K562 (cell line): ENCODE data around the gene FBXW8. TPM values are rescaled to one million over a fixed set of nuclear protein-coding genes. Genes with fewer than 3 reads are reported as not detected.

Experiments used
- ATAC-seq: fragments of 200-7000 bp; cut with Tn5 transposase; 3 replicates; pipeline ENCODE4 v1.9.1; 2020; ENCODE audit warnings: moderate library complexity
- BruUV-seq: library from RNA; stranded (reverse); fragments of 400-500 nt; replicated peaks from 2 replicates; lab custom pipeline; 2021; lab: Mats Ljungman, UMichigan
- CTCF ChIA-PET: fragments of 300-600 bp; formaldehyde crosslinking; extraction: SDS; loops from one replicate; lab custom pipeline; 2021; ENCODE audit warnings: low intra/inter-chr PET ratio; lab: Yijun Ruan, JAX
- POLR2A ChIA-PET: fragments of 300-600, 350-650 bp; sonication (Branson Sonifier 250); formaldehyde crosslinking; extraction: SDS; loops from one replicate; lab custom pipeline; 2021; ENCODE audit warnings: antibody characterized with exemption, inconsistent platforms; lab: Yijun Ruan, JAX
- DNase-seq, 4 experiments: peaks; one replicate each; pipeline versions ENCODE4 v3.0.0 to v3.0.0-alpha.2; 2011 to 2018; ENCODE audit warnings: low spot score in 3 of 4, mixed read lengths in 3 of 4; ENCODE audit errors: extremely low read depth in 1 of 4
- FAIRE-seq: peaks from 2 replicates; lab custom pipeline; 2011; peaks lifted over from hg19 to GRCh38; lab: Jason Lieb, UNC
- H2AFZ ChIP-seq: 2 replicates; pipeline ENCODE4 v1.6.0; 2011; ENCODE audit warnings: low read depth, low read length, control low read depth, inconsistent platforms
- H3K27ac ChIP-seq: fragments of 200-600 bp; 3 replicates; pipeline ENCODE4 v1.8.0; 2011; ENCODE audit warnings: low read depth, mild to moderate bottlenecking, control low read depth, inconsistent platforms, low read length, moderate library complexity, mixed read lengths; ENCODE audit errors: extremely low read depth
- H3K27me3 ChIP-seq, 2 experiments: fragments of 300-600 bp in 1 of 2; 2 replicates in 1 of 2; 3 replicates in 1 of 2; pipeline versions ENCODE4 v1.6.0 to v1.8.0; 2011; ENCODE audit warnings: inconsistent platforms in 2 of 2, low read length in 2 of 2, mild to moderate bottlenecking in 1 of 2, mixed read lengths in 1 of 2, moderate library complexity in 1 of 2; ENCODE audit not compliant: control insufficient read depth in 2 of 2, insufficient read depth in 2 of 2
- H3K36me3 ChIP-seq: fragments of 300-600 bp; 3 replicates; pipeline ENCODE4 v1.8.0; 2011; ENCODE audit warnings: mild to moderate bottlenecking, low read length, inconsistent platforms; ENCODE audit not compliant: control insufficient read depth, insufficient read depth
- H3K4me1 ChIP-seq, 2 experiments: fragments of 200-600 bp in 1 of 2; replicated peaks in 1 of 2; 2 replicates in 1 of 2; 3 replicates in 1 of 2; pipeline versions ENCODE4 v1.5.1 to v1.8.0; 2011; ENCODE audit warnings: inconsistent platforms in 2 of 2, low read length in 2 of 2, mild to moderate bottlenecking in 1 of 2, mixed read lengths in 1 of 2, moderate library complexity in 1 of 2; ENCODE audit not compliant: control insufficient read depth in 2 of 2, insufficient read depth in 2 of 2
- H3K4me2 ChIP-seq: 2 replicates; pipeline ENCODE4 v1.6.1; 2011; ENCODE audit warnings: low read length, control low read depth, inconsistent platforms, mixed read lengths; ENCODE audit not compliant: insufficient read depth
- H3K4me3 ChIP-seq: fragments of 200-600 bp; sonication (generic), shearing (Covaris generic); 2 replicates; pipeline ENCODE4 v1.5.1; 2016; ENCODE audit warnings: control low read depth, inconsistent platforms
- H3K79me2 ChIP-seq: fragments of 200-600 bp; 3 replicates; pipeline ENCODE4 v1.8.0; 2011; ENCODE audit warnings: low read length, inconsistent platforms; ENCODE audit not compliant: control insufficient read depth, insufficient read depth
- H3K9ac ChIP-seq, 2 experiments: 2 replicates each; pipeline versions ENCODE4 v1.6.0 to v1.6.1; 2011; ENCODE audit warnings: low read depth in 2 of 2, low read length in 2 of 2, control low read depth in 1 of 2, inconsistent platforms in 1 of 2, mild to moderate bottlenecking in 1 of 2, mixed read lengths in 1 of 2; ENCODE audit not compliant: insufficient read depth in 1 of 2
- H3K9me1 ChIP-seq: one replicate; pipeline ENCODE4 v1.6.0; 2011; ENCODE audit warnings: inconsistent platforms, mild to moderate bottlenecking, low read length, moderate library complexity; ENCODE audit not compliant: control insufficient read depth, insufficient read depth
- H3K9me3 ChIP-seq: replicated peaks from 2 replicates; pipeline ENCODE4 v1.5.1; 2011; ENCODE audit warnings: low read depth, low read length, inconsistent platforms; ENCODE audit not compliant: control insufficient read depth, insufficient read depth
- H4K20me1 ChIP-seq: replicated peaks from 2 replicates; pipeline ENCODE4 v1.6.1; 2011; ENCODE audit warnings: low read length, inconsistent platforms, mixed read lengths; ENCODE audit not compliant: control insufficient read depth, insufficient read depth
- ADNP ChIP-seq: fragments of 200-800 bp; sonication (Bioruptor generic); IDR thresholded peaks from 2 replicates; pipeline ENCODE4 v1.6.1; 2016; ENCODE audit warnings: missing genetic modification characterization, missing compliant biosample characterization
- CCAR2 ChIP-seq: fragments of 200-400 bp; formaldehyde crosslinking; IDR thresholded peaks from 2 replicates; pipeline ENCODE4 v1.6.1; 2017; ENCODE audit warnings: mild to moderate bottlenecking, low read depth, low read length
- EP400 ChIP-seq: fragments of 450-650 bp; IDR thresholded peaks from 2 replicates; pipeline ENCODE4 v1.6.1; 2017; ENCODE audit warnings: antibody characterized with exemption, mild to moderate bottlenecking, moderate library complexity
- FUS ChIP-seq: fragments of 200-400 bp; formaldehyde crosslinking; optimal IDR thresholded peaks from 2 replicates; pipeline ENCODE3; 2017; ENCODE audit warnings: low read depth, low read length
- HDAC2 ChIP-seq: fragments of 450-650 bp; IDR thresholded peaks from 2 replicates; pipeline ENCODE4 v1.6.1; 2016; ENCODE audit warnings: mild to moderate bottlenecking
- MAFF ChIP-seq: IDR thresholded peaks from 2 replicates; pipeline ENCODE4 v1.6.1; 2012; ENCODE audit warnings: low read length, improper control_type of control experiment
- RCOR1 ChIP-seq, 2 experiments: IDR thresholded peaks; 2 replicates each; pipeline ENCODE4 v1.6.1; 2012; ENCODE audit warnings: low read depth in 2 of 2, low read length in 2 of 2, borderline replicate concordance in 1 of 2, improper control_type of control experiment in 1 of 2
- SMARCC2 ChIP-seq: fragments of 450-650 bp; IDR thresholded peaks from 2 replicates; pipeline ENCODE4 v1.6.1; 2017; ENCODE audit warnings: antibody characterized with exemption, moderate library complexity, mild to moderate bottlenecking, low read depth
- SP1 ChIP-seq: sonication (generic); formaldehyde crosslinking; IDR thresholded peaks from 2 replicates; pipeline ENCODE4 v1.8.1; 2022; ENCODE audit warnings: mild to moderate bottlenecking, missing genetic modification reagents
- ZNF778 ChIP-seq: fragments of 450-650 bp; formaldehyde crosslinking; IDR thresholded peaks from 2 replicates; pipeline ENCODE4 v1.4.0; 2020; ENCODE audit warnings: mild to moderate bottlenecking, moderate library complexity
- WGBS: fragments of 100-300 bp; shearing (Covaris generic); methylation state at CpG from one replicate; pipeline ENCODE4 v1.1.6; 2016; ENCODE audit warnings: low coverage, mixed read lengths; ENCODE audit not compliant: insufficient coverage; ENCODE audit errors: missing lambda C conversion rate; 5-methylcytosine and 5-hydroxymethylcytosine counted together
- in situ Hi-C: fragments of 300-500 bp; cut with MboI; formaldehyde crosslinking; loops from 4 replicates; pipeline ENCODE4 v1.15.0; 2018; ENCODE audit warnings: inconsistent platforms, mixed read lengths
- intact Hi-C: fragments of 100-400 bp; cut with micrococcal nuclease; formaldehyde crosslinking; loops from 2 replicates; pipeline ENCODE4 v1.14.2; 2022
- polyA plus RNA-seq, 8 experiments: library from polyadenylated mRNA; depleted of rRNA in 4 of 8; stranded (reverse) in 5 of 8; unstranded in 3 of 8; fragments of >200 nt; fragmentation: Nextera tagmentation in 2 of 8; fragmentation: Illumina TruSeq in 1 of 8; extraction: Ambion mirVana in 2 of 8; extraction: Trizol in 1 of 8; gene quantifications; 2 replicates each; pipeline versions ENCODE4 v1.2.1 to v1.2.3, GENCODE V29; 2011 to 2014; ENCODE audit warnings: inconsistent platforms in 1 of 8, missing spikeins in 1 of 8
- total RNA-seq, 7 experiments: library from RNA; depleted of rRNA in 6 of 7; stranded (reverse); fragments of >200 nt in 6 of 7; fragmentation: Illumina TruSeq in 2 of 7; extraction: Trizol in 2 of 7; gene quantifications; 2 replicates each; pipeline versions ENCODE4 v1.2.1 to v1.2.3, GENCODE V29; 2011 to 2021; ENCODE audit warnings: low replicate concordance in 1 of 7
- TF ChIP-seq, protein P1 (sequence below): sonication (generic); formaldehyde crosslinking; IDR thresholded peaks from 2 replicates; pipeline ENCODE4 v1.9.0; 2022; ENCODE audit warnings: mild to moderate bottlenecking, missing genetic modification reagents
- TF ChIP-seq, protein P2 (sequence below): fragments of 250-450 bp; sonication (Bioruptor Pico); IDR thresholded peaks from 2 replicates; pipeline ENCODE4 v1.5.1; 2021; ENCODE audit warnings: mild to moderate bottlenecking

The FBXW8 gene
- total and polyA plus RNA-seq, 9 of the 15 experiments (the other 6 are each of a cell fraction or from before 2014, with no cell fraction given), result 0.58 to 8.3 (median 4.4) TPM

DNA sequence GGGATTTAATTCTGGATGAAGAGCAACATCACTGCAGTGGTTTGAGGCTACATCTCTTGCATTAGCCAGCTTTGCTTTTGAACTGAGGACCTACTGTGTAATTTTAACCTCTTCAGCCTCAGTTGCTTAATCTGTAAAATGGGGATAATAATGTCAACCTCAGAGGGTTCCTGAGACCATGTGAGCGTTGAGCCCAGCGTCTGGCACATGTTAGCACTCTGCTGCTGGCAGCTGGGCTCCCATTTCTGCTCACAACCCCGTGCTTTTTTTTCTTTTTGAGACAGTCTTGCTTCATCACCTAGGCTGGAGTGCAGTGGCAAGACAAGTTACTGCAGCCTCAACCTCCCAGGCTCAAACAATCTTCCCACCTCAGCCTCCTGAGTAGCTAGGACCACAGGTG, 156.9 kb downstream of the FBXW8 start (continued):
- TF ChIP-seq, protein P1, sequence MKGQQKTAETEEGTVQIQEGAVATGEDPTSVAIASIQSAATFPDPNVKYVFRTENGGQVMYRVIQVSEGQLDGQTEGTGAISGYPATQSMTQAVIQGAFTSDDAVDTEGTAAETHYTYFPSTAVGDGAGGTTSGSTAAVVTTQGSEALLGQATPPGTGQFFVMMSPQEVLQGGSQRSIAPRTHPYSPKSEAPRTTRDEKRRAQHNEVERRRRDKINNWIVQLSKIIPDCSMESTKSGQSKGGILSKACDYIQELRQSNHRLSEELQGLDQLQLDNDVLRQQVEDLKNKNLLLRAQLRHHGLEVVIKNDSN (CRISPR knock-in tag), result no peak
- TF ChIP-seq ADNP (tag) (peak; percentile 72; the same call in 1 of the 2 replicates), SP1 (no peak), FUS (no peak), HDAC2 (peak; percentile 60; the same call in 1 of the 2 replicates), CCAR2 (no peak), ZNF778 (no peak), RCOR1 (IDR thresholded peaks at IDR 0.05; ENCODE audit: borderline replicate concordance in 1 of 2, low read depth in 2 of 2, low read length in 2 of 2) (peak in 1 of 2 experiments; percentile 39; a peak in 2 of 4 replicates)
- TF ChIP-seq, all 486 proteins: peak for 6

- DNase-seq (no peak), ATAC-seq (no peak), FAIRE-seq (no peak)
- H3K27ac ChIP-seq, result no peak overlapping the region
- 89% methylated on average over 8 of the region's 8 CpGs for whole genome bisulfite sequencing
- H3K4me1 ChIP-seq, result peaks cover 9 to 15% of the 10 kb centered on the region in 2 experiments; a peak in 3 of 5 replicates
- ChIA-PET POLR2A (interaction anchor here (0.6 to 1.0 kb wide), 2 partner anchors 16 to 18 kb away, joined by 3 to 5 read pairs; no protein-coding TSS in a partner anchor), CTCF (no interaction called here)
- no peak for TF ChIP-seq SMARCC2
- TF ChIP-seq EP400, result no peak
- TF ChIP-seq, protein P2, sequence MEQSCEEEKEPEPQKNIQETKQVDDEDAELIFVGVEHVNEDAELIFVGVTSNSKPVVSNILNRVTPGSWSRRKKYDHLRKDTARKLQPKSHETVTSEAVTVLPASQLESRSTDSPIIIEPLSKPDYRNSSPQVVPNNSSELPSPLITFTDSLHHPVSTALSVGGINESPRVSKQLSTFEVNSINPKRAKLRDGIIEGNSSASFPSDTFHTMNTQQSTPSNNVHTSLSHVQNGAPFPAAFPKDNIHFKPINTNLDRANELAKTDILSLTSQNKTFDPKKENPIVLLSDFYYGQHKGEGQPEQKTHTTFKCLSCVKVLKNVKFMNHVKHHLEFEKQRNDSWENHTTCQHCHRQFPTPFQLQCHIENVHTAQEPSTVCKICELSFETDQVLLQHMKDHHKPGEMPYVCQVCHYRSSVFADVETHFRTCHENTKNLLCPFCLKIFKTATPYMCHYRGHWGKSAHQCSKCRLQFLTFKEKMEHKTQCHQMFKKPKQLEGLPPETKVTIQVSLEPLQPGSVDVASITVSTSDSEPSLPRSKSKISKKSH (CRISPR knock-in tag), result no peak
- TF ChIP-seq MAFF, result no peak
- 0 out of 3 replicates have a peak, but pooled peaks cover 5% of the 10 kb centered on the region for H3K36me3 ChIP-seq
- no peaks in the 10 kb centered on the region for H3K9me3 ChIP-seq
- in situ Hi-C loops, result no loop called here
- no peaks in the 10 kb centered on the region for H3K27me3 ChIP-seq
- no peak overlapping the region for H3K4me3 ChIP-seq
- H3K4me2 ChIP-seq, result no peak overlapping the region
- BruUV-seq, result no TSS peak
- no peak overlapping the region for H2AFZ ChIP-seq
- H4K20me1 ChIP-seq, result no peaks in the 10 kb centered on the region
- intact Hi-C loops, result no loop called here
- H3K79me2 ChIP-seq, result no peaks in the 10 kb centered on the region
- H3K9ac ChIP-seq, result no peak overlapping the region
- no peaks in the 10 kb centered on the region for H3K9me1 ChIP-seq
Observed at GRCh38 chr12:117068492-117068891, 157.7 kb downstream of the FBXW8 start.
